HepG2 (cell line): ENCODE measurements around the gene SMC6. TPM values are rescaled to one million over a fixed set of nuclear protein-coding genes. Genes with fewer than 3 reads are reported as not detected.

Experiments used
- ATAC-seq: fragments of 200-7000 bp; cut with Tn5 transposase; 3 replicates; pipeline ENCODE4 v1.9.1; 2020; ENCODE audit warnings: mild to moderate bottlenecking, moderate library complexity
- BruUV-seq: library from RNA; stranded (reverse); fragments of 400-500 nt; replicated peaks from 2 replicates; lab custom pipeline; 2021; lab: Mats Ljungman, UMichigan
- CTCF ChIA-PET: fragments of 300-600 bp; formaldehyde crosslinking; extraction: SDS; loops from one replicate; lab custom pipeline; 2021; ENCODE audit warnings: low total read pairs, inconsistent platforms, low intra/inter-chr PET ratio; lab: Yijun Ruan, JAX
- POLR2A ChIA-PET: fragments of 350-600 bp; sonication (Branson Sonifier 250); formaldehyde crosslinking; loops from one replicate; lab custom pipeline; 2020; ENCODE audit warnings: antibody characterized with exemption, inconsistent platforms; lab: Yijun Ruan, JAX
- DNase-seq: peaks from one replicate; pipeline ENCODE4 v3.0.0-alpha.2; 2015; ENCODE audit warnings: low spot score
- FAIRE-seq: peaks from 3 replicates; lab custom pipeline; 2011; peaks lifted over from hg19 to GRCh38; lab: Jason Lieb, UNC
- H2AFZ ChIP-seq: one replicate; pipeline ENCODE4 v1.6.1; 2011; ENCODE audit warnings: low read length, inconsistent platforms
- H3K27ac ChIP-seq: fragments of 300-600 bp; 3 replicates; pipeline ENCODE4 v1.8.0; 2011; ENCODE audit warnings: mixed run types, mild to moderate bottlenecking, mixed read lengths, low read length, inconsistent platforms; ENCODE audit not compliant: insufficient read depth; ENCODE audit errors: extremely low read length
- H3K27me3 ChIP-seq, 2 experiments: fragments of 200-600 bp in 1 of 2; 2 replicates in 1 of 2; 3 replicates in 1 of 2; pipeline versions ENCODE4 v1.6.0 to v1.8.0; 2011; ENCODE audit warnings: low read length in 2 of 2, mild to moderate bottlenecking in 2 of 2, moderate library complexity in 2 of 2, inconsistent platforms in 1 of 2; ENCODE audit not compliant: insufficient read depth in 2 of 2, control insufficient read depth in 1 of 2
- H3K36me3 ChIP-seq, 2 experiments: fragments of 200-600 bp in 1 of 2; replicated peaks in 1 of 2; 2 replicates in 1 of 2; 3 replicates in 1 of 2; pipeline versions ENCODE4 v1.5.1 to v1.8.0; 2011; ENCODE audit warnings: low read length in 2 of 2, inconsistent platforms in 1 of 2; ENCODE audit not compliant: insufficient read depth in 2 of 2, control insufficient read depth in 1 of 2
- H3K4me1 ChIP-seq: 2 replicates; pipeline ENCODE4 v1.5.1; 2012; ENCODE audit warnings: low read length, inconsistent platforms; ENCODE audit not compliant: insufficient read depth
- H3K4me2 ChIP-seq: 2 replicates; pipeline ENCODE4 v1.6.0; 2011; ENCODE audit warnings: low read depth, low read length, inconsistent platforms
- H3K4me3 ChIP-seq, 3 experiments: fragments of 200-600 bp in 1 of 3; sonication (generic), shearing (Covaris generic) in 1 of 3; replicated peaks in 1 of 3; 2 replicates each; pipeline ENCODE4 v1.5.1; 2011 to 2016; ENCODE audit warnings: low read length in 3 of 3, inconsistent platforms in 2 of 3, low read depth in 2 of 3, mild to moderate bottlenecking in 2 of 3, control low read depth in 1 of 3, mixed read lengths in 1 of 3; ENCODE audit not compliant: insufficient read depth in 1 of 3
- H3K79me2 ChIP-seq: one replicate; pipeline ENCODE4 v1.6.1; 2011; ENCODE audit warnings: low read length, inconsistent platforms; ENCODE audit not compliant: insufficient read depth
- H3K9ac ChIP-seq: 2 replicates; pipeline ENCODE4 v1.6.0; 2011; ENCODE audit warnings: mild to moderate bottlenecking, low read depth, low read length, inconsistent platforms; ENCODE audit not compliant: insufficient read depth
- H3K9me3 ChIP-seq: 2 replicates; pipeline ENCODE4 v1.5.1; 2012; ENCODE audit warnings: mild to moderate bottlenecking, low read length
- H4K20me1 ChIP-seq: 2 replicates; pipeline ENCODE4 v1.6.0; 2011; ENCODE audit warnings: inconsistent platforms, mild to moderate bottlenecking, low read length, moderate library complexity; ENCODE audit not compliant: insufficient read depth
- FOXA1 ChIP-seq, 2 experiments: fragments of 450-650 bp in 1 of 2; sonication (generic) in 1 of 2; formaldehyde crosslinking in 1 of 2; IDR thresholded peaks; 2 replicates each; pipeline versions ENCODE4 v1.4.0 to v1.6.1; 2016 to 2020; ENCODE audit warnings: missing genetic modification reagents in 1 of 2
- HOXA5 ChIP-seq: sonication (generic); formaldehyde crosslinking; IDR thresholded peaks from 2 replicates; pipeline ENCODE4 v1.4.0; 2020; ENCODE audit warnings: missing genetic modification reagents
- KDM6A ChIP-seq: IDR thresholded peaks from 2 replicates; pipeline ENCODE4 v1.6.1; 2016; ENCODE audit warnings: low read depth
- MXD4 ChIP-seq: IDR thresholded peaks from 2 replicates; pipeline ENCODE4 v1.6.1; 2016; ENCODE audit warnings: mild to moderate bottlenecking, missing biosample characterization, missing genetic modification reagents
- REXO4 ChIP-seq: sonication (generic); formaldehyde crosslinking; IDR thresholded peaks from 2 replicates; pipeline ENCODE4 v1.8.0; 2022; ENCODE audit warnings: missing genetic modification reagents, mild to moderate bottlenecking, borderline replicate concordance
- RFX5 ChIP-seq: IDR thresholded peaks from 2 replicates; pipeline ENCODE4 v1.6.1; 2011; ENCODE audit warnings: low read depth, low read length, improper control_type of control experiment
- RORA ChIP-seq: sonication (generic); formaldehyde crosslinking; IDR thresholded peaks from 2 replicates; pipeline ENCODE4 v1.5.0; 2020; ENCODE audit warnings: mild to moderate bottlenecking, missing genetic modification reagents, moderate library complexity
- RXRB ChIP-seq: IDR thresholded peaks from 2 replicates; pipeline ENCODE4 v1.6.1; 2016; ENCODE audit warnings: borderline replicate concordance, missing genetic modification reagents, missing compliant biosample characterization
- SOX5 ChIP-seq: IDR thresholded peaks from 2 replicates; pipeline ENCODE4 v1.6.1; 2016; ENCODE audit warnings: borderline replicate concordance
- USF2 ChIP-seq, 2 experiments: sonication (generic) in 1 of 2; formaldehyde crosslinking in 1 of 2; IDR thresholded peaks; 2 replicates each; pipeline versions ENCODE4 v1.5.1 to v1.6.1; 2011 to 2020; ENCODE audit warnings: borderline replicate concordance in 1 of 2, low read depth in 1 of 2, low read length in 1 of 2, mild to moderate bottlenecking in 1 of 2, missing genetic modification reagents in 1 of 2, moderate library complexity in 1 of 2
- ZBTB38 ChIP-seq: sonication (generic); formaldehyde crosslinking; IDR thresholded peaks from 2 replicates; pipeline ENCODE4 v1.5.1; 2020; ENCODE audit warnings: mild to moderate bottlenecking, missing genetic modification reagents
- ZNF567 ChIP-seq: sonication (generic); formaldehyde crosslinking; IDR thresholded peaks from 2 replicates; pipeline ENCODE4 v1.8.1; 2023; ENCODE audit warnings: mild to moderate bottlenecking, missing genetic modification reagents, borderline replicate concordance
- WGBS: methylation state at CpG from one replicate; pipeline ENCODE4 v1.1.6; 2017; ENCODE audit warnings: low lambda C conversion rate; 5-methylcytosine and 5-hydroxymethylcytosine counted together
- in situ Hi-C: cut with HindIII; loops from 2 replicates; pipeline ENCODE4 v1.10.0; 2017; ENCODE audit warnings: low pct_unique_long_range_greater_than_20kb; ENCODE audit not compliant: extremely low pct_ligation_motif_present
- intact Hi-C: fragments of 100-400 bp; cut with micrococcal nuclease; formaldehyde crosslinking; loops from one replicate; pipeline ENCODE4 v1.10.0; 2022; ENCODE audit not compliant: unreplicated experiment
- polyA plus RNA-seq, 8 experiments: library from polyadenylated mRNA; depleted of rRNA in 3 of 8; stranded (reverse) in 7 of 8; unstranded in 1 of 8; fragments of >200 nt; fragmentation: Illumina TruSeq in 4 of 8; extraction: Trizol in 4 of 8; gene quantifications; 2 replicates each; pipeline versions ENCODE4 v1.2.1 to v1.2.3, GENCODE V29; 2011 to 2016; ENCODE audit warnings: low read depth in 4 of 8, missing spikeins in 1 of 8, mixed read lengths in 1 of 8; ENCODE audit not compliant: insufficient read depth in 1 of 8
- total RNA-seq, 5 experiments: library from RNA; depleted of rRNA; stranded (reverse); fragments of >200 nt; fragmentation: Illumina TruSeq; extraction: Trizol; gene quantifications; 2 replicates each; pipeline ENCODE4 v1.2.3, GENCODE V29; 2016; ENCODE audit warnings: low read depth in 1 of 5
- TF ChIP-seq, protein P1 (sequence below): sonication (generic); formaldehyde crosslinking; IDR thresholded peaks from 2 replicates; pipeline ENCODE4 v1.8.0; 2022; ENCODE audit warnings: missing genetic modification reagents, mild to moderate bottlenecking, moderate library complexity, borderline replicate concordance

Gene SMC6
- total and polyA plus RNA-seq, 2 of the 13 experiments (the other 11 are each of a cell fraction or from before 2014, with no cell fraction given): 18.9 to 55.3 TPM

DNA sequence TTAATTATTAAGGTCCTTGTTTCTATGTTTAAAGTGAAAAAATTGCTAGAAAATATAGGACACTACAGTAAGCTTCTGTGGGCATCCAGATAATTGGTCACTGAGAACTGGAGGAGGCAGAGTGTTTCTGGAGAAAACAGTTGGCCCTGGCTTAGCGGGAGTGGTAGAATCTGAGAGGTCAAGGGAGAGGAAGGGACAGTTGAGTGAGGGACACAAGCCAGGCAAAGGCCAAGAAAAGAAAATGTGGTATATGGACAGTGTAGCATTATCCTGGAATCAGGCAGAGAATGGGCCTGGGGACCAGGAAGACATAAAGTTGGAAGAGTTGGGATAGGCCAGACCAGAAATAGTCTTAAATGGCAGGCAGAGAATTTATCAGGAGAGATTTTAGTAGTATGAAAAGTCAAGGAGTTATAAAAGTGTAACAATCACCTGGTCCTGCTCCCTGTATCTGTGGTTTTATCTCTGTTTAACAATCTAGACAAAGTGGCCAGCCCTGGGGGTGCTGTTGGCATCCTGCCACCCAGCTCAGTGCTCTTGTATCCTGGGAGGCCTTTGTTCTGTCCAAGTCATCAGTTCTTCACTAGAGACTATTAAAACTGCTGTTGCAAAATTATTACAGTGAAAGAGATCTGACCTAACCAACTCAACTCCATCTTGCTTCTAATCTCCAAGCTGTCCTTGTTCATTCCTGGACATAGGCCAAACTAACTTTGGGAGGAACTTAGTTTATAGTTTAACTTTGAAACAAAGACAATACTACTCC is 47.3 kb upstream of the SMC6 start:
- WGBS: 34% methylated on average over 1 of the region's 1 CpG
- peaks cover 0 to 8% of the 10 kb centered on the region in 2 experiments; a peak in 1 of 5 replicates for H3K27me3 ChIP-seq
- in situ Hi-C loops (no loop called here), intact Hi-C loops (no loop called here)
- no peaks in the 10 kb centered on the region for H3K79me2 ChIP-seq
- H3K4me2 ChIP-seq: peak overlapping the region; percentile 18; the same call in 1 of the 2 replicates
- peaks cover 24% of the 10 kb centered on the region for H3K4me1 ChIP-seq
- POLR2A ChIA-PET: no interaction called here
- CTCF ChIA-PET: no interaction called here
- no peaks in the 10 kb centered on the region for H4K20me1 ChIP-seq
- H3K36me3 ChIP-seq: no peaks in the 10 kb centered on the region
- no TSS peak for BruUV-seq
- H3K27ac ChIP-seq: no peak overlapping the region
- peak; percentile 39 for ATAC-seq
- H3K4me3 ChIP-seq: no peak overlapping the region
- no peak for TF ChIP-seq RXRB
- TF ChIP-seq SOX5 (CRISPR knock-in tag): no peak
- no peak for TF ChIP-seq HOXA5 (CRISPR knock-in tag)
- TF ChIP-seq RORA (CRISPR knock-in tag): no peak
- TF ChIP-seq MXD4 (CRISPR knock-in tag): no peak
- TF ChIP-seq KDM6A (CRISPR knock-in tag): no peak
- no peak for TF ChIP-seq RFX5
- TF ChIP-seq REXO4 (CRISPR knock-in tag): no peak
- no peak for TF ChIP-seq USF2 (IDR thresholded peaks at IDR 0.05; ENCODE audit: low read depth, low read length)
- TF ChIP-seq USF2 (CRISPR knock-in tag; IDR thresholded peaks at IDR 0.05; ENCODE audit: borderline replicate concordance): no peak
- no peak for TF ChIP-seq ZNF567 (CRISPR knock-in tag)
- TF ChIP-seq, protein P1, sequence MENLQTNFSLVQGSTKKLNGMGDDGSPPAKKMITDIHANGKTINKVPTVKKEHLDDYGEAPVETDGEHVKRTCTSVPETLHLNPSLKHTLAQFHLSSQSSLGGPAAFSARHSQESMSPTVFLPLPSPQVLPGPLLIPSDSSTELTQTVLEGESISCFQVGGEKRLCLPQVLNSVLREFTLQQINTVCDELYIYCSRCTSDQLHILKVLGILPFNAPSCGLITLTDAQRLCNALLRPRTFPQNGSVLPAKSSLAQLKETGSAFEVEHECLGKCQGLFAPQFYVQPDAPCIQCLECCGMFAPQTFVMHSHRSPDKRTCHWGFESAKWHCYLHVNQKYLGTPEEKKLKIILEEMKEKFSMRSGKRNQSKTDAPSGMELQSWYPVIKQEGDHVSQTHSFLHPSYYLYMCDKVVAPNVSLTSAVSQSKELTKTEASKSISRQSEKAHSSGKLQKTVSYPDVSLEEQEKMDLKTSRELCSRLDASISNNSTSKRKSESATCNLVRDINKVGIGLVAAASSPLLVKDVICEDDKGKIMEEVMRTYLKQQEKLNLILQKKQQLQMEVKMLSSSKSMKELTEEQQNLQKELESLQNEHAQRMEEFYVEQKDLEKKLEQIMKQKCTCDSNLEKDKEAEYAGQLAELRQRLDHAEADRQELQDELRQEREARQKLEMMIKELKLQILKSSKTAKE: no peak
- no peak for TF ChIP-seq ZBTB38
- TF ChIP-seq FOXA1 (IDR thresholded peaks at IDR 0.05): no peak
- no peak for TF ChIP-seq FOXA1 (CRISPR knock-in tag; IDR thresholded peaks at IDR 0.05)
- no peak for FAIRE-seq
- H3K9me3 ChIP-seq: no peaks in the 10 kb centered on the region
- H3K9ac ChIP-seq: no peak overlapping the region
- no peak for DNase-seq
- H2AFZ ChIP-seq: no peak overlapping the region
